LNCaP clone FGC (cell line): ENCODE data around the gene CA10.
A peak's percentile ranks its signal among the peaks of the same experiment; 100 is the strongest.

ENCODE experiments used
- DNase-seq: peaks from one replicate; pipeline ENCODE4 v3.0.0-alpha.2; 2011; ENCODE audit warnings: low read depth
- H3K4me3 ChIP-seq: 2 replicates; pipeline ENCODE4 v1.5.1; 2011; ENCODE audit warnings: mild to moderate bottlenecking, low read depth, low read length, control low read depth
- TF ChIP-seq, protein P1 (sequence below): IDR thresholded peaks from 2 replicates; pipeline ENCODE4 v1.5.1; 2012; ENCODE audit warnings: mild to moderate bottlenecking; ENCODE audit not compliant: control insufficient read depth, insufficient read depth; ENCODE audit errors: extremely low read depth

The CA10 gene

GRCh38 chr17:52178012-52178411 lies 19.5 kb upstream of the CA10 start:
- no peak overlapping the region for H3K4me3 ChIP-seq
- TF ChIP-seq, protein P1, sequence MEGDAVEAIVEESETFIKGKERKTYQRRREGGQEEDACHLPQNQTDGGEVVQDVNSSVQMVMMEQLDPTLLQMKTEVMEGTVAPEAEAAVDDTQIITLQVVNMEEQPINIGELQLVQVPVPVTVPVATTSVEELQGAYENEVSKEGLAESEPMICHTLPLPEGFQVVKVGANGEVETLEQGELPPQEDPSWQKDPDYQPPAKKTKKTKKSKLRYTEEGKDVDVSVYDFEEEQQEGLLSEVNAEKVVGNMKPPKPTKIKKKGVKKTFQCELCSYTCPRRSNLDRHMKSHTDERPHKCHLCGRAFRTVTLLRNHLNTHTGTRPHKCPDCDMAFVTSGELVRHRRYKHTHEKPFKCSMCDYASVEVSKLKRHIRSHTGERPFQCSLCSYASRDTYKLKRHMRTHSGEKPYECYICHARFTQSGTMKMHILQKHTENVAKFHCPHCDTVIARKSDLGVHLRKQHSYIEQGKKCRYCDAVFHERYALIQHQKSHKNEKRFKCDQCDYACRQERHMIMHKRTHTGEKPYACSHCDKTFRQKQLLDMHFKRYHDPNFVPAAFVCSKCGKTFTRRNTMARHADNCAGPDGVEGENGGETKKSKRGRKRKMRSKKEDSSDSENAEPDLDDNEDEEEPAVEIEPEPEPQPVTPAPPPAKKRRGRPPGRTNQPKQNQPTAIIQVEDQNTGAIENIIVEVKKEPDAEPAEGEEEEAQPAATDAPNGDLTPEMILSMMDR, result no peak
- no peak for DNase-seq

DNA sequence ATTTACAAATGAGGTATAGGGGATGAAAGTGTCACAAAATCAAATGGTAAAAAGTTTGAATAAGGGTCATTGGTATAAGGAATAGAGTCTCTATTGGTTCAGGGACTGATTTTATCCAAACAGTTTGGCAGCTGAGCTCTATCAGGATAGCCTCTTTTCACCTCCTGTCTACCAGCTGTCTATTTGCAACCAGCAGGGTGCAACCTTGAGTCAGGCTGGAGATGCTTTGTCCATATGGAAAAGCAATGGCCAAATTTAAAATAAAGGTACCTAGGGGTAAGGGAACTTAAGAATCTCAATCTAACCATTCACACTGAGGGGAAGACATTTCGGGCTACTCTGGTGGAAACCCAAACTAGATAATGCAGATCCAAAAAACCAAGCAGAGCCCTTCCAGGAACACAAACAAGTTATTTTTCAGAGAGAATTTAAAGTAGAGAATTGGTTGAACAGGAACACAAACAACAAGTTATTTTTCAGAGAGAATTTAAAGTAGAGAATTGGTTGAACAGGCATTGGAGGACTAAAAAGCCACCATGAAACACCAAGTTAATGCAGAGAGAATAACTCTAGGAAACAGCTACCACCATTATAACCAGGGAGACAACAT lies 12.6 kb upstream of the CA10 start:
- TF ChIP-seq, protein P1, result peak; percentile 82
- no peak overlapping the region for H3K4me3 ChIP-seq

GRCh38 chr17:52160136-52160567 lies 1.6 kb upstream of the CA10 start:
- TF ChIP-seq, protein P1, result no peak
- H3K4me3 ChIP-seq, result no peak overlapping the region
- DNase-seq, result no peak

More for the DNA sequence above, 12.6 kb upstream of the CA10 start:
- no peak for DNase-seq

GRCh38 chr17:52159246-52160135 lies 977 bp upstream of the CA10 start:
- TF ChIP-seq, protein P1, result no peak
- no peak for DNase-seq
- no peak overlapping the region for H3K4me3 ChIP-seq

- H3K4me3 ChIP-seq, result no peak overlapping the region
- TF ChIP-seq, protein P1, result no peak
- no peak for DNase-seq
Measured at GRCh38 chr17:52157603-52158449, 688 bp downstream of the CA10 start.
